GM12875 (cell line): ENCODE measurements around the gene CALML3.

Experiments
- H3K4me3 ChIP-seq: one replicate; pipeline ENCODE4 v1.5.1; 2011; ENCODE audit warnings: low read depth, low read length, control low read depth
- TF ChIP-seq, protein P1 (sequence below): IDR thresholded peaks from 2 replicates; pipeline ENCODE4 v1.5.1; 2011; ENCODE audit warnings: low read depth, mild to moderate bottlenecking, control low read depth, inconsistent platforms, low read length, moderate library complexity, borderline replicate concordance; ENCODE audit not compliant: insufficient read depth

CALML3 gene

DNA sequence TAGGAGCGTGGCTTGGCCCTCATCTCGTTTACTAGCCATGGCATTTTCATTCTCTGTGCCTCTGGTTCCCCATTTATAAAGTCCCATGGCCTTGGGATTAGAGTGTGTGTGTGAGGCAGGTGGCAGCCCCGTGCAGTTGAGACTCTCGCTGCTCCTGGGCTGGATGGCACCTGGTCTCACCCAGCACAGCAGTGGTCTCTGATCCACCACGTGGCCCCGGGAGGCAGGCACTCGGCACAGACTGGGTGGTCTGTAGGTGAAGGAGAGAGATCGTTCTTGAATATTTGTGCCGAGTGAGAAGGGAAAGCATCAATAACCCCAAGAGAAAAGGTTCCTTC is 50.4 kb downstream of the CALML3 start:
- TF ChIP-seq, protein P1, sequence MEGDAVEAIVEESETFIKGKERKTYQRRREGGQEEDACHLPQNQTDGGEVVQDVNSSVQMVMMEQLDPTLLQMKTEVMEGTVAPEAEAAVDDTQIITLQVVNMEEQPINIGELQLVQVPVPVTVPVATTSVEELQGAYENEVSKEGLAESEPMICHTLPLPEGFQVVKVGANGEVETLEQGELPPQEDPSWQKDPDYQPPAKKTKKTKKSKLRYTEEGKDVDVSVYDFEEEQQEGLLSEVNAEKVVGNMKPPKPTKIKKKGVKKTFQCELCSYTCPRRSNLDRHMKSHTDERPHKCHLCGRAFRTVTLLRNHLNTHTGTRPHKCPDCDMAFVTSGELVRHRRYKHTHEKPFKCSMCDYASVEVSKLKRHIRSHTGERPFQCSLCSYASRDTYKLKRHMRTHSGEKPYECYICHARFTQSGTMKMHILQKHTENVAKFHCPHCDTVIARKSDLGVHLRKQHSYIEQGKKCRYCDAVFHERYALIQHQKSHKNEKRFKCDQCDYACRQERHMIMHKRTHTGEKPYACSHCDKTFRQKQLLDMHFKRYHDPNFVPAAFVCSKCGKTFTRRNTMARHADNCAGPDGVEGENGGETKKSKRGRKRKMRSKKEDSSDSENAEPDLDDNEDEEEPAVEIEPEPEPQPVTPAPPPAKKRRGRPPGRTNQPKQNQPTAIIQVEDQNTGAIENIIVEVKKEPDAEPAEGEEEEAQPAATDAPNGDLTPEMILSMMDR, result no peak
- no peak overlapping the region for H3K4me3 ChIP-seq

DNA sequence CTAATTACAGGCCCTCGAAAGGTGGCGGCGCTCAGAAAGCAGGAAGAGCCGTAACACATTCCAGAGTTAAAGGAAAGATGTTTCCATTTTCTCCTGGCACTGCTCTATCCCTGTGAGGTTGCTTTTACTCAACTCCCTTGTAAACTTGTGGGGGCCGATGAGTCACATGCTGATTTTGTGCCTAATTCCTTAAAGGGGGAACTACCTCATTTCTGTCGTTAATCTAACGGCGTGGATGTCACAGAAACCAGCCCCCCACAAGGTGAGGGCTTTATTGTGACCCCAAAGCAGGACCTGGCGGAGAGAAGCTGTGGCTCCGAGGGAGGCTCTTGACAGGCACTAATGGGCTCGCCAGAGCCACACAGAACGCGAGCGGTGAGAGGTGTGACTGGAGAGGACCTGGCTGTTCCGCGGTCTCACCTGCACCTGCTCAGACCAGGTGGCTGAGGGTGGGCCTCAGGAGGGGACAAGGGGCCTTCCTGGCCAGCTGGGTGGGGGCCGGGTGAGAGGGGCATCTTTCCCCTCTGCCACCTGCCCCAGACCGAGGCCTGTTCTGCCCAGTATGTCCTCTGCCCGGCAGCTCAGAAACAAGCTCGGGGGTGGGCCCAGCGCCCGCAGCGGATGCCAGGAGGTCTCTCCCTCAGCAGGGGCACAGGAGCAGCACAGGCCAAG is 50.9 kb downstream of the CALML3 start:
- TF ChIP-seq, protein P1, result no peak
- H3K4me3 ChIP-seq, result no peak overlapping the region

GRCh38 chr10:5576154-5576748 is 51.5 kb downstream of the CALML3 start:
- TF ChIP-seq, protein P1, result no peak
- no peak overlapping the region for H3K4me3 ChIP-seq
